Activated T-cell treated with anti-CD3 and anti-CD28 coated beads, Interleukin-2, amount 50 U/mL, for 72 hours (primary cell): ENCODE data around the gene WFDC2. TPM values are rescaled to one million over a fixed set of nuclear protein-coding genes. Genes with fewer than 3 reads are reported as not detected.
A peak's percentile ranks its signal among the peaks of the same experiment; 100 is the strongest.

Source experiments
- ATAC-seq, 2 donors: fragments of 150-1000 bp; cut with Tn5 transposase; replicated peaks in 1 of 2; 2 replicates each; pipeline ENCODE4 v1.10.0; 2021; ENCODE audit warnings: moderate library complexity in 2 of 2, mild to moderate bottlenecking in 1 of 2
- DNase-seq, 2 donors: peaks; one replicate each; pipeline ENCODE4 v3.0.0; 2021 to 2022; ENCODE audit warnings: mixed read lengths in 1 of 2
- H3K27ac Mint-ChIP-seq: one replicate; pipeline ENCODE4 v1.8.0; 2022; ENCODE audit warnings: mild to moderate bottlenecking, moderate library complexity, mixed read lengths
- H3K27me3 Mint-ChIP-seq: one replicate; pipeline ENCODE4 v1.8.0; 2022; ENCODE audit warnings: low read depth, mixed read lengths
- H3K36me3 Mint-ChIP-seq, 2 donors: one replicate each; pipeline ENCODE4 v1.8.0; 2022; ENCODE audit warnings: mixed read lengths in 2 of 2, mild to moderate bottlenecking in 1 of 2; ENCODE audit not compliant: insufficient read depth in 2 of 2
- H3K4me1 Mint-ChIP-seq: one replicate; pipeline ENCODE4 v1.8.0; 2022; ENCODE audit warnings: low read depth, mixed read lengths
- H3K4me3 Mint-ChIP-seq, 2 donors: one replicate each; pipeline ENCODE4 v1.8.0; 2022; ENCODE audit warnings: mild to moderate bottlenecking in 2 of 2, mixed read lengths in 2 of 2, moderate library complexity in 2 of 2
- H3K9me3 Mint-ChIP-seq, 2 donors: one replicate each; pipeline ENCODE4 v1.8.0; 2022; ENCODE audit warnings: mixed read lengths in 2 of 2
- total RNA-seq, 2 donors: library from RNA; stranded (reverse); gene quantifications; one replicate each; pipeline ENCODE4 v1.2.3, GENCODE V29; 2022

The WFDC2 gene
- total RNA-seq, 2 donors from 2014 or later, result 1.2 to 1.8 TPM

- H3K9me3 Mint-ChIP-seq, result no peaks in the 10 kb centered on the region
- H3K27me3 Mint-ChIP-seq, result peaks cover 26% of the 10 kb centered on the region
- ATAC-seq, result no peak
- H3K4me1 Mint-ChIP-seq, result peaks cover 23% of the 10 kb centered on the region
- no peak overlapping the region for H3K27ac Mint-ChIP-seq
- H3K36me3 Mint-ChIP-seq, result no peaks in the 10 kb centered on the region
- no peak for DNase-seq
- no peak overlapping the region for H3K4me3 Mint-ChIP-seq
These were observed 28.5 kb upstream of the WFDC2 start for GRCh38 chr20:45440891-45441685.

- no peak overlapping the region for H3K4me3 Mint-ChIP-seq
- H3K36me3 Mint-ChIP-seq, result no peaks in the 10 kb centered on the region
- no peak for DNase-seq
These were observed 27.8 kb upstream of the WFDC2 start for GRCh38 chr20:45441746-45442145.

GRCh38 chr20:45444050-45444449, 25.5 kb upstream of the WFDC2 start:
- peaks cover 18% of the 10 kb centered on the region for H3K4me1 Mint-ChIP-seq
- peak in 1 of 2 donors; percentile 64 for ATAC-seq
- no peaks in the 10 kb centered on the region for H3K36me3 Mint-ChIP-seq
- H3K4me3 Mint-ChIP-seq, result no peak overlapping the region
- no peaks in the 10 kb centered on the region for H3K9me3 Mint-ChIP-seq
- H3K27me3 Mint-ChIP-seq, result peaks cover 32% of the 10 kb centered on the region
- H3K27ac Mint-ChIP-seq, result no peak overlapping the region
- peak; percentile 11 to 15 for DNase-seq

More at GRCh38 chr20:45441746-45442145, 27.8 kb upstream of the WFDC2 start:
- peaks cover 23% of the 10 kb centered on the region for H3K4me1 Mint-ChIP-seq
- peaks cover 32% of the 10 kb centered on the region for H3K27me3 Mint-ChIP-seq
- H3K27ac Mint-ChIP-seq, result no peak overlapping the region
- ATAC-seq, result no peak
- H3K9me3 Mint-ChIP-seq, result no peaks in the 10 kb centered on the region

- Mint-ChIP-seq H3K36me3 (no peaks in the 10 kb centered on the region), H3K4me3 (no peak overlapping the region), H3K27ac (no peak overlapping the region), H3K4me1 (peaks cover 14% of the 10 kb centered on the region), H3K9me3 (no peaks in the 10 kb centered on the region), H3K27me3 (peaks cover 32% of the 10 kb centered on the region)
- peak; percentile 67 to 69 for ATAC-seq
- DNase-seq, result peak; percentile 34 to 35
These were observed 23.6 kb upstream of the WFDC2 start for GRCh38 chr20:45445805-45446562.

GRCh38 chr20:45448270-45448669, 21.3 kb upstream of the WFDC2 start:
- DNase-seq, result no peak
- ATAC-seq, result no peak
- H3K27me3 Mint-ChIP-seq, result peaks cover 32% of the 10 kb centered on the region

GRCh38 chr20:45449528-45449927, 20.0 kb upstream of the WFDC2 start:
- Mint-ChIP-seq H3K4me1 (peaks cover 3% of the 10 kb centered on the region), H3K27me3 (peaks cover 22% of the 10 kb centered on the region), H3K9me3 (no peaks in the 10 kb centered on the region), H3K36me3 (no peaks in the 10 kb centered on the region), H3K27ac (no peak overlapping the region), H3K4me3 (no peak overlapping the region)
- ATAC-seq, result no peak
- DNase-seq, result no peak

More at GRCh38 chr20:45448270-45448669, 21.3 kb upstream of the WFDC2 start:
- Mint-ChIP-seq H3K4me3 (no peak overlapping the region), H3K4me1 (peaks cover 14% of the 10 kb centered on the region), H3K9me3 (no peaks in the 10 kb centered on the region), H3K36me3 (no peaks in the 10 kb centered on the region), H3K27ac (no peak overlapping the region)

- Mint-ChIP-seq H3K9me3 (no peaks in the 10 kb centered on the region), H3K36me3 (no peaks in the 10 kb centered on the region), H3K27ac (no peak overlapping the region), H3K4me3 (no peak overlapping the region), H3K4me1 (no peaks in the 10 kb centered on the region), H3K27me3 (peaks cover 15% of the 10 kb centered on the region)
- ATAC-seq (peak; percentile 42 to 44), DNase-seq (peak; percentile 13 to 15)
These were observed 19.3 kb upstream of the WFDC2 start for GRCh38 chr20:45450097-45450818.

- H3K9me3 Mint-ChIP-seq, result no peaks in the 10 kb centered on the region
- H3K27ac Mint-ChIP-seq, result no peak overlapping the region
- H3K27me3 Mint-ChIP-seq, result no peaks in the 10 kb centered on the region
- H3K4me1 Mint-ChIP-seq, result no peaks in the 10 kb centered on the region
- DNase-seq (no peak), ATAC-seq (no peak)
- no peak overlapping the region for H3K4me3 Mint-ChIP-seq
- no peaks in the 10 kb centered on the region for H3K36me3 Mint-ChIP-seq
These were observed 17.3 kb upstream of the WFDC2 start for GRCh38 chr20:45452238-45452637.

GRCh38 chr20:45452772-45453691, 16.5 kb upstream of the WFDC2 start:
- DNase-seq (no peak), ATAC-seq (no peak)
- H3K4me3 Mint-ChIP-seq, result no peak overlapping the region
- H3K9me3 Mint-ChIP-seq, result no peaks in the 10 kb centered on the region
- no peaks in the 10 kb centered on the region for H3K27me3 Mint-ChIP-seq
- no peaks in the 10 kb centered on the region for H3K36me3 Mint-ChIP-seq
- H3K4me1 Mint-ChIP-seq, result no peaks in the 10 kb centered on the region
- H3K27ac Mint-ChIP-seq, result no peak overlapping the region

- no peaks in the 10 kb centered on the region for H3K27me3 Mint-ChIP-seq
- ATAC-seq (peak; percentile 54 to 65), DNase-seq (peak; percentile 45 to 52)
- H3K4me3 Mint-ChIP-seq, result no peak overlapping the region
- H3K36me3 Mint-ChIP-seq, result no peaks in the 10 kb centered on the region
- H3K4me1 Mint-ChIP-seq, result no peaks in the 10 kb centered on the region
- no peaks in the 10 kb centered on the region for H3K9me3 Mint-ChIP-seq
- no peak overlapping the region for H3K27ac Mint-ChIP-seq
These were observed 12.9 kb upstream of the WFDC2 start for GRCh38 chr20:45456632-45457031.

GRCh38 chr20:45459606-45460005, 9.9 kb upstream of the WFDC2 start:
- Mint-ChIP-seq H3K9me3 (no peaks in the 10 kb centered on the region), H3K36me3 (no peaks in the 10 kb centered on the region), H3K4me3 (no peak overlapping the region), H3K27me3 (no peaks in the 10 kb centered on the region), H3K4me1 (no peaks in the 10 kb centered on the region), H3K27ac (no peak overlapping the region)
- ATAC-seq (no peak), DNase-seq (no peak)

GRCh38 chr20:45461225-45461624, 8.3 kb upstream of the WFDC2 start:
- Mint-ChIP-seq H3K9me3 (no peaks in the 10 kb centered on the region), H3K4me1 (no peaks in the 10 kb centered on the region), H3K4me3 (no peak overlapping the region), H3K36me3 (no peaks in the 10 kb centered on the region), H3K27ac (no peak overlapping the region), H3K27me3 (no peaks in the 10 kb centered on the region)
- peak; percentile 21 to 55 for ATAC-seq
- no peak for DNase-seq
